ENCODE results near the gene PRCP. TPM values are rescaled to one million over a fixed set of nuclear protein-coding genes. Genes with fewer than 3 reads are reported as not detected.

PRCP gene
- total RNA-seq, 2 experiments from 2014 or later, result 22.1 to 22.5 TPM

DNA sequence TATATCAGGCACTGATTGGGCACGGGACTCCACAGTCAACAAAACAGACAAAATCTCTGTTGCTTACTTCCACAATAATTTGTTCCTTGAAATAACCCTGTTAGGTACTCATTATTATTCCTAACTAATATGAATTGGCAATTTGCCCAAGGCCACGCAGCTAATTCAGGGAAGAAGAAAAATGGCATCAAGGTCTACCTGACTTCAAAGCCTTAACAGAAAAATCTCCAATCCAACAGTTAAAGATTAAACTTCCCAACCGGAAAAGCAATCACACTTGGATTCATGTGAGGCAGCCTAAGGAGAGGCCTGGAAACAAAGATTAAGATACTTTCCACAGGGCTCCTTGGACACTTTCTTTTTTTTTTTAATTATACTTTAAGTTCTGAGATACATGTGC, 68.9 kb downstream of the PRCP start:
- no peak overlapping the region for H3K27ac Mint-ChIP-seq
- POLR2A ChIA-PET, result no interaction called here
- H3K9me3 Mint-ChIP-seq, result no peaks in the 10 kb centered on the region
- H3K4me1 Mint-ChIP-seq, result no peaks in the 10 kb centered on the region
- DNase-seq, result no peak
- CTCF ChIA-PET, result interaction anchor here (0.7 kb wide), 1 partner anchor 37 kb away, joined by 3 read pairs; no protein-coding TSS in a partner anchor
- peaks cover 4% of the 10 kb centered on the region for H3K36me3 Mint-ChIP-seq (ENCODE audit: low read depth)
- no peak overlapping the region for H3K4me3 Mint-ChIP-seq
- no peaks in the 10 kb centered on the region for H3K27me3 Mint-ChIP-seq

DNA sequence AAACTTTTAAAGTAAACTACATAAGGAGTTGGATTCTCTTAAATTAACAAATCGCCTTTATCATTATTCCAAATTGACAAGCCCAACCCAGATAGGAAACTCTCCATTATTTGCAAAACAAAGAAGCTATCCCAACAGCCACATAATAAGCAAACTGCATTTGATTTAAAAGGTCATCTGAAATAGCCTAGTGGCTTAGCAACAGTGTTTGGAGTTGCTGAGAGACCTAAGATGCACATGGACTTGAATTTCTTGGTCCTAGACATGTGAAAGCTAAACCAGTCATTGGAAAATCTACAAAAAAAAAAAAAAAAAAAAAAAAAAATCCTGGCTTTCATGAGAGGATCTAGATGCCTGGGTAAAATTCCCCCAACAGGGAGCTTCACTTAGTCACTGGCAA, 69.5 kb downstream of the PRCP start:
- CTCF ChIA-PET, result interaction anchor here (0.7 kb wide), 1 partner anchor 37 kb away, joined by 3 read pairs; no protein-coding TSS in a partner anchor
- POLR2A ChIA-PET, result no interaction called here
- peaks cover 4% of the 10 kb centered on the region for H3K36me3 Mint-ChIP-seq (ENCODE audit: low read depth)
- no peaks in the 10 kb centered on the region for H3K4me1 Mint-ChIP-seq
- no peak overlapping the region for H3K4me3 Mint-ChIP-seq
- no peak for DNase-seq
- H3K27me3 Mint-ChIP-seq, result no peaks in the 10 kb centered on the region
- no peak overlapping the region for H3K27ac Mint-ChIP-seq
- H3K9me3 Mint-ChIP-seq, result no peaks in the 10 kb centered on the region

DNA sequence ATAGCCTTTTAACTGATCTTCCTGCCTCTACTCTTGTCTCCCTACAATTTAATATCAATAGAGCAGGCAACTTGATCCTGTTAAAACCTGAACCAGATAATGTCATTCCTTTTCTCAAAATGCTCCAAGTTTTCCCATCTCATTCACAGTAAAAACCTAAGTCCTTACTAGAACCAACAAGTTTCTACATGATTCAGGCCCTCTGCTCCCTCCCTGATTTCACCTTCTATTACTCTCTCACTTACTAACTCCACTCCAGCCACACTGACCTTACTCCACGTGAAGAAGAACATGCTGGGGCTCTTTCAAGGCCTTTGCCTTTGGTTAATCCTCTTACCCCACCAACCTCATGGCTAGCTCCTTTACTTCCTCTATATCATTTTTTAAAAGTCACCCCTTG, 71.1 kb downstream of the PRCP start:
- peaks cover 7% of the 10 kb centered on the region for H3K36me3 Mint-ChIP-seq (ENCODE audit: low read depth)

DNA sequence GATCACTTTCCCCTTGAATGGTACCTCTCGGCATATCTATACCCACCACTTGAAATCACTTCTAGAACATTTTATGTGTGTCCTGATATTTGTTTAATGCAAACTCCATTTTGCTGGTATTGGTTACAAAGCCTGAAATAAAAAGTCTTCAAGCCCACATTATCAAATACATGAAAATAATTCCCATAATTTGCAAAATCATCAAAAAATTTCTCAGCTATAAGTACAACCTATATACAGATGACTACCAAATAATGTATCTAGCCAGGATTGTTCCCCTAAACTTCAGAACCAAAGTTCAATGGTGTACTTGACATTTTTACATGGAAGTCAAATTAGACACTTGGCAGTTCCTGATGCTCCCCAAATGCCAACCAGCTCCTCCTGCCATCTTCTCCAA, 71.8 kb downstream of the PRCP start:
- H3K36me3 Mint-ChIP-seq (ENCODE audit: low read depth), result peaks cover 7% of the 10 kb centered on the region
- ChIA-PET CTCF (no interaction called here), POLR2A (interaction anchor here (0.6 kb wide), 1 partner anchor 26 kb away, joined by 3 read pairs; no protein-coding TSS in a partner anchor)
- no peaks in the 10 kb centered on the region for H3K9me3 Mint-ChIP-seq
- no peak overlapping the region for H3K4me3 Mint-ChIP-seq
- no peaks in the 10 kb centered on the region for H3K27me3 Mint-ChIP-seq
- H3K4me1 Mint-ChIP-seq, result no peaks in the 10 kb centered on the region
- no peak for DNase-seq
- H3K27ac Mint-ChIP-seq, result no peak overlapping the region

More for the DNA sequence above, 71.1 kb downstream of the PRCP start:
- no peak overlapping the region for H3K4me3 Mint-ChIP-seq
- CTCF ChIA-PET, result interaction anchor here (0.6 kb wide), 1 partner anchor 221 kb away, joined by 3 read pairs; no protein-coding TSS in a partner anchor
- no peak for DNase-seq
- H3K27me3 Mint-ChIP-seq, result no peaks in the 10 kb centered on the region
- no peaks in the 10 kb centered on the region for H3K4me1 Mint-ChIP-seq
- no peak overlapping the region for H3K27ac Mint-ChIP-seq
- H3K9me3 Mint-ChIP-seq, result no peaks in the 10 kb centered on the region
- POLR2A ChIA-PET, result no interaction called here

DNA sequence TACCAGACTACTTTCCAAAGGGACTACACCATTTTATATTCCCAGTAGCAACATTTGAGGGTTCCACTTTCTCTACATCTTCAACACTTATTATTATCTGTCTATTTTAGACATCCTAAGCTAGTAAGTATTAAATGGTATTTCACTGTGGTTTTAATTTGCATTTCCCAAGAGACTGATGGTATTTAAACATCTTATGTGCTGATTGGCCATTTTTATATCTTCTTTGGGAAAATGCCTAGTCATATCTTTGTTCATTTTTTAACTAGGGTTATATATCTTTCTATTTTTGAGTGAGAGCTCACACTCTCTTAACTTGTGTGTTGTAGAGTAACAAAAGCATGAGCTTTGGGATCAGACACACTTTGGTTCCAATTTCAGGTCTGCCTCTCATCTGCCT, 73.7 kb downstream of the PRCP start:
- no peaks in the 10 kb centered on the region for H3K9me3 Mint-ChIP-seq
- CTCF ChIA-PET, result no interaction called here
- DNase-seq, result no peak
- H3K36me3 Mint-ChIP-seq (ENCODE audit: low read depth), result peaks cover 5% of the 10 kb centered on the region
- no peak overlapping the region for H3K27ac Mint-ChIP-seq
- H3K4me1 Mint-ChIP-seq, result no peaks in the 10 kb centered on the region
- POLR2A ChIA-PET, result no interaction called here
- no peaks in the 10 kb centered on the region for H3K27me3 Mint-ChIP-seq
- H3K4me3 Mint-ChIP-seq, result no peak overlapping the region

DNA sequence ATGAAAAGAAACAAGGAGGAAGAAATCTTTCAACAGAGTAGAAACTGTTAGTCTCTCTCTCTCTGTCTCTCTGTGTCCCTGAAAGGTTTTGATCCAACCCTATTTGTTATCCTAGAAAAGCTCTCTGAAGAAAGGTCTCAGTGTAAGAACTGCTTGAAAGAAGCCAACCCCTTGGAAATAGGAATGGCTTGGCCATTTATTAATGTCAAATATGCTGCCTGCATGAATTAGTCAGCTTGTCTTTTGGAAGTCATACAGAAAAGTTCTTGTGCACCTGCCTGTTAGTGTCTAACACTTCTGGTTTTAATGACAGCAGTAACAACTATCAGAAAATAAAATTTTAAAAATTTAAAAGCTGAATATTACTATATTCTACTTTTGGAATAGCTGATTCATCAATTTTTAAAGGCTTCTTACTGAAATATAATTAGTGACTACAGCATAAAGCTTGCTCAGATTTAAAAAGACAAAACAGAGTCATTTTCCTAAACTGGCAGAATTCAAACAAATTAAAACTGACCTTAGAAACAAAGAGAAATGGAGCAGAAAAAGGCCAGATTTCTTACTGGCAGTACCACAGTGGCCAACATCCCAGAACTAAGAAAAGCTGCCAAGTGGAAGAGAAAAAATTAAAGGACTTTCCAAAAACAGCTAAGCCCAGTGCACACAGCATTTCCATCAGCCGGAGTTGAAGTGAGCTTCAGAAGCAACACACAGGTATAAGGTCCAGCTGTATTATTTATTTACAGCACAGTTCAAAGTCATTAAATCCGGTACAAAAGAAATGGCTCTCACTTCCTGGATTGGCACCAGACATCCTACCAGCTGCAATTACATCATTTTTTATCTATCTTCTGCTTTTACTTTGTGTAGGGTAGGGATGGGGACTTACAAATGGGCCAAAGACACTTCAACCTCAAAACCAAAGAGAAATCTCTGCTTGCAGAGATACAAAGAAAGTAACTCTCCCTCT, 76.3 kb downstream of the PRCP start:
- no peaks in the 10 kb centered on the region for H3K27me3 Mint-ChIP-seq
- H3K4me1 Mint-ChIP-seq, result no peaks in the 10 kb centered on the region
- H3K4me3 Mint-ChIP-seq, result no peak overlapping the region
- ChIA-PET CTCF (interaction anchor here (0.6 to 1.4 kb wide), 3 partner anchors 13 to 22 kb away, joined by 3 read pairs; no protein-coding TSS in a partner anchor), POLR2A (no interaction called here)
- H3K9me3 Mint-ChIP-seq, result no peaks in the 10 kb centered on the region
- no peak overlapping the region for H3K27ac Mint-ChIP-seq
- H3K36me3 Mint-ChIP-seq (ENCODE audit: low read depth), result peaks cover 5% of the 10 kb centered on the region
- DNase-seq, result no peak

DNA sequence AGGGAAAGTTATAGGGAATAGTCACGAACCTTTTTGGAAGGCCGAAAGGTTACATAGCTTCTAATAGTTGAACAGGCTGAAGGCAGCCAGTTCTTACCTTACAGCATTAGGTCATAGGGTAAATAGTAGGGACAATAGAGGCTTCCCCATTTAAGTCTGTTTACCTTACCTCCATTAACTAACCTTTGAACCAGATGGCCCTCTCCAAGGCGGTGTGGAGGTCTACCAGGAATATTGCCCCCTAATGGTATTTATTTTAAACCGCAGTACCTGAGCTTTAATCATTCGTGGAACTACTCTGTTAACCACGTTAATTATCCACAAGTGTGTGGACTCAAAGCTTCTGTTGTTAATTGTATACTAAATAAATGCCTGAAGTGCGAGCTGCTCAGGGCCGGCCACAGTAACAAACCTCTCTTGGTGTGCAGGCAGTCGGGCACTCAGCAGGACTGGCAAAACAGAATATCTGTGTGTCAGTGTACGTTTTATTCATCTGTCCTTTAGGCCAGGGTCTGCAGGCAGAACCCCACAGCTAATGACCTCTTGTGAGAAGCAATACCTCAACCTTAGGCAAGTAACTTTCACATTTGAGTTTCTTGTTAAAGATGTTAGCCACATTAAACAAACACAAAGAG, 81.7 kb downstream of the PRCP start:
- no peaks in the 10 kb centered on the region for H3K9me3 Mint-ChIP-seq
- no peak for DNase-seq
- POLR2A ChIA-PET, result interaction anchor here (0.6 kb wide), 2 partner anchors 9 to 24 kb away, joined by 4 to 5 read pairs; no protein-coding TSS in a partner anchor
- CTCF ChIA-PET, result interaction anchor here (1.6 kb wide), 1 partner anchor 16 kb away, joined by 3 read pairs; no protein-coding TSS in a partner anchor
- H3K27ac Mint-ChIP-seq, result no peak overlapping the region
- H3K4me1 Mint-ChIP-seq, result no peaks in the 10 kb centered on the region
- H3K27me3 Mint-ChIP-seq, result peaks cover 15% of the 10 kb centered on the region
- no peaks in the 10 kb centered on the region for H3K36me3 Mint-ChIP-seq (ENCODE audit: low read depth)
- H3K4me3 Mint-ChIP-seq, result no peak overlapping the region

DNA sequence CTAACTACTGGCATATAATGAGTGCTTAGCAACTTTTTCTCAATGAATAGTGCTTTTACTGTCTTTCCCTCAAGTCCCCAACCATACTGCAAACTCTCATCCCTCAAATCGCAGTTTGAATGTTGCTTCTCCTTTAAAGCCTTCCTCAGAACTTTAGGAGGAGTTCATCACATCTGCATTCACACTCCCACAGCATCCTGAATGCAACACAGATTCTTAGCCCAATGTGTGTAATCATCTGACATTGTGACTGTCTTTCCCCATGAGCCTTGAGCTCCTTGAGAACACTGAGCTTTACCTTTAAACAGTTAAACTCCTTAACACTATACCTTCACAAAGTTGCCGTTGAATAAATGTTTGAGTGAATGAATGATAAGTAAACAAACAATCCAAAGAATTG, 84.8 kb downstream of the PRCP start:
- DNase-seq, result no peak
- Mint-ChIP-seq H3K27me3 (peaks cover 23% of the 10 kb centered on the region), H3K27ac (no peak overlapping the region), H3K36me3 (ENCODE audit: low read depth) (no peaks in the 10 kb centered on the region), H3K4me1 (no peaks in the 10 kb centered on the region), H3K4me3 (no peak overlapping the region), H3K9me3 (no peaks in the 10 kb centered on the region)
- ChIA-PET CTCF (no interaction called here), POLR2A (no interaction called here)

DNA sequence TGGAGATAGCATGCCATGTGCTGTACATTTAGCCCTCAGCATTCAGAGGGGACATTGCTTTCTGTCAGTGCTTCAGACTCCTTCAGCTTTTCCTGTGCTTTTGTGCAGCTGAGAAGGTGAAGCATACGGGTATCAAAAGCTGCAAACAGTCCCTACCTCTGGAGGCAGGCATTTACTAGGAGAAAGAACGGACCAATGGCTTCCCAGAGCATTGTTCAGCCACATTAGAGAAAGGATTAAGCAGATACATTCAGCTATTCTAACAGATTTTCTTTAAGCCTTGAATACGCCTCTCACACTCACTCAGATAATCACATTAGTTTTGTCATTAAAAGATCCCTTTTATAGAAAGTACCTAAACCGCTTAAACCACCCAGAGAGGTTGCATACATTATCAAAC, 85.9 kb downstream of the PRCP start:
- Mint-ChIP-seq H3K27me3 (peaks cover 29% of the 10 kb centered on the region), H3K4me1 (no peaks in the 10 kb centered on the region), H3K27ac (no peak overlapping the region), H3K9me3 (no peaks in the 10 kb centered on the region), H3K36me3 (ENCODE audit: low read depth) (no peaks in the 10 kb centered on the region), H3K4me3 (no peak overlapping the region)
- POLR2A ChIA-PET, result no interaction called here
- CTCF ChIA-PET, result no interaction called here
- DNase-seq, result no peak

DNA sequence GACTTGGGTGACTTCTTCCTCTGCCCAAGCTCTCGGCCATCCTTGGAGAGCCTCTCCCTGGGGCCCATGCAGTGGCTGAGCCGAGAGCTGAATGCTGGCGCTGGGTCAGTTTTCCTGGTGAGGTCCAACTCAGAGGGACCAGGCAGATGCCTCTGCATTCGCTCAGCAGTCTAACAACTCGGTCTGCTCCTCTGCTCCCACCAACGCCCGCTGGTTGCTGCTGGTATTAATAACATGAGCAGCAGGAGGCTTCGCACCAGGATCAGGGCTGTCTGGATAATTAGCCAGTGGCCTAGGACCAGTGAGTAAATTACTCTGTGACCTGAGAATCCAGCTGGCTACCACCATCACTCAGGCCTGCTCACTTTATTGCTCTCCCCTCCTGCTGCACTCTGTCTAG, 88.9 kb downstream of the PRCP start:
- ChIA-PET CTCF (interaction anchor here (0.6 kb wide), 1 partner anchor 25 kb away, joined by 7 read pairs; no protein-coding TSS in a partner anchor), POLR2A (no interaction called here)
- no peak overlapping the region for H3K4me3 Mint-ChIP-seq

DNA sequence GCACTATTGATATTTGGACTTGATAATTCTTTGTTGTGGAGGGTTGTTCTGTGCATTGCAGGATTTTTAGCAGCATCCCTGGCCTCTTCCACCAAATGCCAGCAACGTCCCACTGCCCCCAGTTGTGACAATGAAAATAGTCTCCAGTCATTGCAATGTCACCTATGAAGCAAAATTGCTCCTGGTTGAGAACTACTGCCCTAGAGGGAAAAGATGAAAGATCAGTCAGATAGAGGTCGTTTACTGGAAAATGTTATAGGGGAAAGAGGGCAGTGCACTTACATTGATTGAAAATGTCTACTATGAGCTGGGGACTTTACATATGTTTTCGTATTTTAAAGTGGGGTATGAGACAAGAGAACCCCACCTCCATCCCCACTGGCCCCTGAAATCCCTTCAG, 89.5 kb downstream of the PRCP start:
- no peak overlapping the region for H3K27ac Mint-ChIP-seq
- no peak overlapping the region for H3K4me3 Mint-ChIP-seq
- DNase-seq, result no peak
- POLR2A ChIA-PET, result no interaction called here
- H3K9me3 Mint-ChIP-seq, result no peaks in the 10 kb centered on the region
- H3K27me3 Mint-ChIP-seq, result peaks cover 34% of the 10 kb centered on the region
- H3K4me1 Mint-ChIP-seq, result no peaks in the 10 kb centered on the region
- CTCF ChIA-PET, result no interaction called here
- no peaks in the 10 kb centered on the region for H3K36me3 Mint-ChIP-seq (ENCODE audit: low read depth)

More for the DNA sequence above, 88.9 kb downstream of the PRCP start:
- Mint-ChIP-seq H3K9me3 (no peaks in the 10 kb centered on the region), H3K36me3 (ENCODE audit: low read depth) (no peaks in the 10 kb centered on the region), H3K27me3 (peaks cover 36% of the 10 kb centered on the region), H3K27ac (no peak overlapping the region), H3K4me1 (no peaks in the 10 kb centered on the region)
- DNase-seq, result no peak

DNA sequence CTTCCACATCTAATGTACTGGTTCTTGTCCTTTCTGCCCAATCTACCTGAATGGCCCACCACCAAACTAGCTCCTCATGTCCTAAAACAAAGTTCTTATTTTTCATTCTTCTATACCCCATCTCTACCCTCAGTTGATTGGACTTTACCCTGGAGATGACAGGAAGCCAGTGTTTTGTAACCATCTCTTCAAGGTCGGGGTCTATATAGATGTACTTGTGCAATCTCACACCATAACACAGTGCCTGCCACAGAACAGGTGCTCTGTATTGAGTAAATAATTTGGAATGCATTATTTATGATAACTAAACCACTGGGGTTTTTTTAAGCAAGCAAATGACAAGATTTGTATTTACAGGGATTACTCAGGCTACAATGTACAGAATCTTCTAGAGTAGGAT, 89.9 kb downstream of the PRCP start:
- CTCF ChIA-PET, result interaction anchor here (0.8 kb wide), 1 partner anchor 24 kb away, joined by 3 read pairs; no protein-coding TSS in a partner anchor
- peaks cover 34% of the 10 kb centered on the region for H3K27me3 Mint-ChIP-seq
- POLR2A ChIA-PET, result no interaction called here
- no peaks in the 10 kb centered on the region for H3K4me1 Mint-ChIP-seq
- DNase-seq, result no peak
- no peaks in the 10 kb centered on the region for H3K36me3 Mint-ChIP-seq (ENCODE audit: low read depth)
- H3K9me3 Mint-ChIP-seq, result no peaks in the 10 kb centered on the region
- H3K4me3 Mint-ChIP-seq, result no peak overlapping the region
- no peak overlapping the region for H3K27ac Mint-ChIP-seq

DNA sequence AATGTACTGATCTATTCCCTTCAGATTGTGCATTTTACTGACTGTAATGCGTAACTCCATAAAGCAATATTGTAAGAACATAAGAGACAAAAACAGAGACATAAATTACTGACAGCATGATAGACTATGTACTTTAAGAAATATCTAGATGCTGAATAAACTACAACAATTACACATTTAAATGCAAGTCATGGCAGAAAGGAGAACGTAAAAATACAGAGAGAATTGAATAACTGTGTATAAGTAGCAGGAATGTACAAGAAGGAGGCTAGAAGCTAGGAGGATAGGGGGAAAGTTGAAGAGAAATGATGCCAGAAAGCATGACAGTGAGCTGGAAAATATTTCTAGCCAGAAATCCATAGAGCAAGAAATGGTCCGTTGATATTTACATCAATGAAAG, 92.6 kb downstream of the PRCP start:
- Mint-ChIP-seq H3K9me3 (no peaks in the 10 kb centered on the region), H3K4me1 (no peaks in the 10 kb centered on the region), H3K36me3 (ENCODE audit: low read depth) (no peaks in the 10 kb centered on the region), H3K27ac (no peak overlapping the region), H3K4me3 (no peak overlapping the region), H3K27me3 (peaks cover 30% of the 10 kb centered on the region)
- no peak for DNase-seq
- ChIA-PET POLR2A (no interaction called here), CTCF (no interaction called here)
